ENCODE measurements around the gene BTRC.

DNA sequence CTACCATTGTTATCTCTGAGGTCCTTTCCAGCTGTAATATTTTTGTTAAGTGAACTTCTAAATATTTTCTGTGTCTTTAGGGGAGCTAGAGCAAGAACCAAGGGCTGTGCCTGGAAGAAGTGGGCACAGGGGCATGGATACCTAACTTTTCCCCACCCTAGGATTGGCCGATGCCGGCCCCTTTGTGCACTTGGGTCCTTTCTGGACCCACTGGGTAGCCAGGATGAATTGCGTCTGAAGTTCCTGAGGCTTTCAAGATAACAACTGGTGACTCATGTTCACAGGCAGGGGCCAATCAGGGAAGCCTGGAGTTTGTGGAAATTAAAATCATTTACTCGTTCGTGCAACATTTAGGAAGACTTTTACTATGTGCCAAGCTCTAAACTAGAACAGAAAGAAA, 234.9 kb downstream of the BTRC start:
- TF ChIP-seq, protein P1, sequence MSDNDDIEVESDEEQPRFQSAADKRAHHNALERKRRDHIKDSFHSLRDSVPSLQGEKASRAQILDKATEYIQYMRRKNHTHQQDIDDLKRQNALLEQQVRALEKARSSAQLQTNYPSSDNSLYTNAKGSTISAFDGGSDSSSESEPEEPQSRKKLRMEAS (CRISPR knock-in tag; IDR thresholded peaks at IDR 0.05) = no peak
- TF ChIP-seq, protein P2, sequence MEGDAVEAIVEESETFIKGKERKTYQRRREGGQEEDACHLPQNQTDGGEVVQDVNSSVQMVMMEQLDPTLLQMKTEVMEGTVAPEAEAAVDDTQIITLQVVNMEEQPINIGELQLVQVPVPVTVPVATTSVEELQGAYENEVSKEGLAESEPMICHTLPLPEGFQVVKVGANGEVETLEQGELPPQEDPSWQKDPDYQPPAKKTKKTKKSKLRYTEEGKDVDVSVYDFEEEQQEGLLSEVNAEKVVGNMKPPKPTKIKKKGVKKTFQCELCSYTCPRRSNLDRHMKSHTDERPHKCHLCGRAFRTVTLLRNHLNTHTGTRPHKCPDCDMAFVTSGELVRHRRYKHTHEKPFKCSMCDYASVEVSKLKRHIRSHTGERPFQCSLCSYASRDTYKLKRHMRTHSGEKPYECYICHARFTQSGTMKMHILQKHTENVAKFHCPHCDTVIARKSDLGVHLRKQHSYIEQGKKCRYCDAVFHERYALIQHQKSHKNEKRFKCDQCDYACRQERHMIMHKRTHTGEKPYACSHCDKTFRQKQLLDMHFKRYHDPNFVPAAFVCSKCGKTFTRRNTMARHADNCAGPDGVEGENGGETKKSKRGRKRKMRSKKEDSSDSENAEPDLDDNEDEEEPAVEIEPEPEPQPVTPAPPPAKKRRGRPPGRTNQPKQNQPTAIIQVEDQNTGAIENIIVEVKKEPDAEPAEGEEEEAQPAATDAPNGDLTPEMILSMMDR (IDR thresholded peaks at IDR 0.05) = no peak
- TF ChIP-seq NR2C2 (CRISPR knock-in tag; IDR thresholded peaks at IDR 0.05) (no peak), CREB1 (CRISPR knock-in tag; IDR thresholded peaks at IDR 0.05) (no peak)
